Fibroblast of mammary gland (primary cell): Measurements from ENCODE around the gene ASTN2.
A peak's percentile ranks its signal among the peaks of the same experiment; 100 is the strongest.

Experiments used
- DNase-seq: peaks from one replicate; pipeline ENCODE4 v3.0.0-alpha.2; 2010; ENCODE audit warnings: low read depth
- H3K4me3 ChIP-seq: 2 replicates; pipeline ENCODE4 v1.5.1; 2011; ENCODE audit warnings: low read depth, mild to moderate bottlenecking, low read length, moderate library complexity; ENCODE audit not compliant: control insufficient read depth
- CTCF ChIP-seq: conservative IDR thresholded peaks from 2 replicates; pipeline ENCODE4 v1.5.1; 2011; ENCODE audit warnings: low read depth, low read length, inconsistent platforms; ENCODE audit not compliant: control insufficient read depth, insufficient read depth

ASTN2 gene

GRCh38 chr9:117359910-117360309, 54.9 kb downstream of the ASTN2 start:
- TF ChIP-seq CTCF, result no peak
- no peak overlapping the region for H3K4me3 ChIP-seq
- DNase-seq, result no peak

- H3K4me3 ChIP-seq, result no peak overlapping the region
- TF ChIP-seq CTCF, result no peak
- no peak for DNase-seq
These were observed 59.3 kb downstream of the ASTN2 start for GRCh38 chr9:117355542-117355941.

- no peak for TF ChIP-seq CTCF
- no peak overlapping the region for H3K4me3 ChIP-seq
- DNase-seq, result no peak
These were observed 59.9 kb downstream of the ASTN2 start for GRCh38 chr9:117354997-117355396.

- DNase-seq, result no peak
- TF ChIP-seq CTCF, result no peak
- no peak overlapping the region for H3K4me3 ChIP-seq
These were observed 60.5 kb downstream of the ASTN2 start for GRCh38 chr9:117354244-117354847.

- TF ChIP-seq CTCF, result no peak
- H3K4me3 ChIP-seq, result no peak overlapping the region
- peak; percentile 2 for DNase-seq
These were observed 69.8 kb downstream of the ASTN2 start for GRCh38 chr9:117344892-117345660.

GRCh38 chr9:117343427-117343826, 71.4 kb downstream of the ASTN2 start:
- no peak overlapping the region for H3K4me3 ChIP-seq
- DNase-seq, result no peak
- no peak for TF ChIP-seq CTCF
